HFFc6 (cell line): ENCODE data around the gene LYVE1. TPM values are rescaled to one million over a fixed set of nuclear protein-coding genes. Genes with fewer than 3 reads are reported as not detected.

Experiments
- DNase-seq: peaks from one replicate; pipeline ENCODE4 v3.0.0-alpha.2; 2018
- H3K27ac Mint-ChIP-seq: 2 replicates; pipeline ENCODE4 v1.8.0; 2020; ENCODE audit warnings: mild to moderate bottlenecking, mixed read lengths
- H3K27me3 Mint-ChIP-seq: 2 replicates; pipeline ENCODE4 v1.8.0; 2021; ENCODE audit warnings: mild to moderate bottlenecking, moderate library complexity, mixed read lengths; ENCODE audit not compliant: insufficient read depth
- H3K36me3 Mint-ChIP-seq: 2 replicates; pipeline ENCODE4 v1.8.0; 2021; ENCODE audit warnings: low read depth, mixed read lengths
- H3K4me1 Mint-ChIP-seq: 2 replicates; pipeline ENCODE4 v1.8.0; 2020; ENCODE audit warnings: low read depth, mixed read lengths
- H3K4me3 Mint-ChIP-seq: 2 replicates; pipeline ENCODE4 v1.8.0; 2020; ENCODE audit warnings: mild to moderate bottlenecking, moderate library complexity, mixed read lengths
- H3K9me3 Mint-ChIP-seq: 2 replicates; pipeline ENCODE4 v1.8.0; 2020; ENCODE audit warnings: mild to moderate bottlenecking, mixed read lengths
- CTCF ChIP-seq: fragments of 200-600 bp; sonication (generic); IDR thresholded peaks from 2 replicates; pipeline ENCODE4 v1.5.0; 2021; ENCODE audit warnings: antibody characterized with exemption, mild to moderate bottlenecking
- total RNA-seq, 6 experiments: library from RNA; stranded (reverse); fragmentation: NEBNext Ultra II Directional; extraction: Animal tissue kit (Norgen Biotek cat#: 25700); gene quantifications; 2 replicates in 1 of 6; 3 replicates in 5 of 6; pipeline ENCODE4 v1.2.3, GENCODE V29; 2021

Gene LYVE1
- total RNA-seq, 6 experiments from 2014 or later: 0.09 TPM; not detected in 5

DNA sequence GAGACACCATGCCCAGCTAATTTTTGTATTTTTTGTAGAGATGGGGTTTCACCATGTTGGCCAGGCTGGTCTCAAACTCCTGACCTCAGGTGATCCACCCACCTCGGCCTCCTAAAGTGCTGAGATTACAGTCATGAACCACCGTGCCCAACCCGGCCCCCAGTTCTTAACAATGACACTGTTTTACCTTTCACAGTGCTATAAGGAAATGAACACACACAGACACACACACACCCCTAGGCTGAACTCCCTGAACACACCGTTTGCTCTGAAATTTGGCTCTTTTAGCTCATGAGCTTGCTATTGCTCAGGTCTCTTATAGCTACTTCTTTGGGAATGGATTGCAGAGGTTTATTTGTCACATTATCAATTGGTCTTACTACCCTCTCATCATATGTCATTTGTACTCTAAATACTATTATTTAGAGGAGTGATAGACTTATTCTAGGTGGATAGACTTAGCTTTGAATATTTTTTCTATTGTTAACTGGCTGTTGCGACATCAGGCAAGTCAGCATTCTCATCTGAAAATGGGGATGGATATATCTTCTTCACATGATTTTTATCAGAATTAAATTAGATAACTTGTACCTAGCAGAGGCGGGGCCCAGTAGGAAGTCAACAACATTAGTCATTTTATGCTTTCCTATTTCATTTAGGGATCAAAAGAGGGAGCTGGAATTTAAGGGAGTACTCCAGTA lies 2.1 kb downstream of the LYVE1 start:
- Mint-ChIP-seq H3K36me3 (peaks cover 2% of the 10 kb centered on the region), H3K27me3 (peaks cover 4% of the 10 kb centered on the region), H3K4me3 (no peak overlapping the region), H3K27ac (no peak overlapping the region), H3K9me3 (no peaks in the 10 kb centered on the region), H3K4me1 (0 out of 2 replicates have a peak, but pooled peaks cover 8% of the 10 kb centered on the region)
- DNase-seq: no peak
- no peak for TF ChIP-seq CTCF

DNA sequence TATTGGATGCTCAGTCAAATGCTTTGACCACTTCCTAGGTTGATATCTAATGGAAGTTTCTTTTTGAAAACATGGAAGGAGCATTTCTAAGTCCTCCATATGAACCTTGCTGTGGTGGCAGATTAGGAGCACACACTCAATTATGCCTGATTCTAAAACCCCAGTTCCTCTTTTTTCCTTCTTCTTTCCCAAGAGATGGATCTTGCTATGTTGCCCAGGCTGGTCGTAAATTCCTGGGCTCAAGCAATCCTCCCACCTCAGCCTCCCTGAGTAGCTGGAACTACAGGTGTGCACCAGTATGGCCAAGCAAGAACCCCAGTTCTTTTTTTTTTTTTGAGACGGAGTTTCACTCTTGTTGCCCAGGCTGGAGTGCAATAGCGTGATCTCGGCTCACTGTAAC lies 3.0 kb downstream of the LYVE1 start:
- peaks cover 2% of the 10 kb centered on the region for H3K27me3 Mint-ChIP-seq
- H3K4me1 Mint-ChIP-seq: peaks cover 14% of the 10 kb centered on the region; the same call in 1 of the 2 replicates
- H3K4me3 Mint-ChIP-seq: no peak overlapping the region
- no peaks in the 10 kb centered on the region for H3K9me3 Mint-ChIP-seq
- TF ChIP-seq CTCF: no peak
- no peak overlapping the region for H3K27ac Mint-ChIP-seq
- H3K36me3 Mint-ChIP-seq: no peaks in the 10 kb centered on the region
- DNase-seq: no peak

GRCh38 chr11:10564696-10565318 lies 3.7 kb downstream of the LYVE1 start:
- Mint-ChIP-seq H3K4me3 (no peak overlapping the region), H3K9me3 (no peaks in the 10 kb centered on the region), H3K36me3 (no peaks in the 10 kb centered on the region), H3K27ac (no peak overlapping the region), H3K4me1 (peaks cover 11% of the 10 kb centered on the region; the same call in 1 of the 2 replicates), H3K27me3 (peaks cover 2% of the 10 kb centered on the region)
- no peak for DNase-seq
- TF ChIP-seq CTCF: peak; percentile 66

DNA sequence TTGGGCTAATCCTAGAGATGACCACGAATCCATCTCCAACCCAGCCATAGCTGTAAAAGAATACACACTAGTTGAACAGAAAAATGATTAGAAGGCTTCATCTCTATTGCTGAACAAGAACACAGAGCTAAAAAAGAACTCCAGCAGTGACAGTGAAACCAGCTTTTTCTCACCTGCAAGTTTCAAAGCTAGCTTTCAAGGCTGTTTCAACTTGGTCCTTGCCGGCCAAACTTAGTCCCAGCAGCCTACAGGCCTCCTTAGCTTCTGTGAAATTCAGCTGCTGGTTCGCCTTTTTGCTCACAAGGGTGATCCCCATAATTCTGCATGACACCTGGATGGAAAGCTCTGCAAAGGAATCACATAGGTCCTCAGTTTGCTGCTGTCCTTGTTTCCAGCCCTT lies 4.4 kb downstream of the LYVE1 start:
- DNase-seq: no peak
- no peak overlapping the region for H3K27ac Mint-ChIP-seq
- no peak for TF ChIP-seq CTCF
- H3K4me1 Mint-ChIP-seq: peaks cover 7% of the 10 kb centered on the region; the same call in 1 of the 2 replicates
- no peaks in the 10 kb centered on the region for H3K9me3 Mint-ChIP-seq
- peaks cover 2% of the 10 kb centered on the region; the same call in 1 of the 2 replicates for H3K27me3 Mint-ChIP-seq
- H3K36me3 Mint-ChIP-seq: no peaks in the 10 kb centered on the region
- H3K4me3 Mint-ChIP-seq: no peak overlapping the region

GRCh38 chr11:10561947-10562346 lies 6.5 kb downstream of the LYVE1 start:
- H3K9me3 Mint-ChIP-seq: no peaks in the 10 kb centered on the region
- peaks cover 7% of the 10 kb centered on the region; the same call in 1 of the 2 replicates for H3K4me1 Mint-ChIP-seq
- H3K4me3 Mint-ChIP-seq: no peak overlapping the region
- H3K36me3 Mint-ChIP-seq: no peaks in the 10 kb centered on the region
- no peak for DNase-seq
- no peak for TF ChIP-seq CTCF
- H3K27ac Mint-ChIP-seq: no peak overlapping the region
- no peaks in the 10 kb centered on the region; the same call in 1 of the 2 replicates for H3K27me3 Mint-ChIP-seq
